IPS-18a (cell line): Measurements from ENCODE around the gene NEU4.
A peak's percentile ranks its signal among the peaks of the same experiment; 100 is the strongest.
"Not testable (repeated sequence)": the region's sequence is repeated elsewhere in the genome, so short reads cannot be mapped to it uniquely, and the experiment has no call there.

Source experiments
- H3K27ac ChIP-seq: one replicate; pipeline ENCODE4 v1.5.1; 2013; ENCODE audit warnings: low read length
- H3K27me3 ChIP-seq: one replicate; pipeline ENCODE4 v1.6.1; 2013; ENCODE audit warnings: mild to moderate bottlenecking, low read length; ENCODE audit not compliant: control insufficient read depth, insufficient read depth
- H3K36me3 ChIP-seq: one replicate; pipeline ENCODE4 v1.6.1; 2013; ENCODE audit warnings: low read depth, low read length; ENCODE audit not compliant: control insufficient read depth
- H3K4me1 ChIP-seq: one replicate; pipeline ENCODE4 v1.6.1; 2013; ENCODE audit warnings: low read depth, low read length; ENCODE audit not compliant: control insufficient read depth
- H3K4me3 ChIP-seq: one replicate; pipeline ENCODE4 v1.5.1; 2013; ENCODE audit warnings: low read length
- H3K9ac ChIP-seq: one replicate; pipeline ENCODE4 v1.6.1; 2013; ENCODE audit warnings: mild to moderate bottlenecking, low read length, moderate library complexity
- H3K9me3 ChIP-seq: one replicate; pipeline ENCODE4 v1.6.1; 2013; ENCODE audit warnings: low read depth, low read length; ENCODE audit not compliant: control insufficient read depth

NEU4 gene

GRCh38 chr2:241796610-241797138 lies 12.3 kb upstream of the NEU4 start:
- Histone ChIP-seq H3K27me3 (no peaks in the 10 kb centered on the region), H3K4me1 (no peaks in the 10 kb centered on the region), H3K36me3 (no peaks in the 10 kb centered on the region), H3K27ac (no peak overlapping the region), H3K4me3 (no peak overlapping the region), H3K9me3 (no peaks in the 10 kb centered on the region), H3K9ac (no peak overlapping the region)

GRCh38 chr2:241797441-241798080 lies 11.4 kb upstream of the NEU4 start:
- Histone ChIP-seq H3K27ac (no peak overlapping the region), H3K9ac (no peak overlapping the region), H3K4me1 (no peaks in the 10 kb centered on the region), H3K9me3 (no peaks in the 10 kb centered on the region), H3K36me3 (no peaks in the 10 kb centered on the region), H3K4me3 (no peak overlapping the region), H3K27me3 (peaks cover 2% of the 10 kb centered on the region)

GRCh38 chr2:241798081-241798630 lies 10.8 kb upstream of the NEU4 start:
- peaks cover 8% of the 10 kb centered on the region for H3K27me3 ChIP-seq
- no peak overlapping the region for H3K9ac ChIP-seq

GRCh38 chr2:241798631-241799521 lies 10.1 kb upstream of the NEU4 start:
- Histone ChIP-seq H3K27me3 (peaks cover 15% of the 10 kb centered on the region), H3K36me3 (no peaks in the 10 kb centered on the region), H3K9me3 (no peaks in the 10 kb centered on the region), H3K9ac (no peak overlapping the region), H3K4me3 (no peak overlapping the region), H3K27ac (no peak overlapping the region), H3K4me1 (no peaks in the 10 kb centered on the region)

More at GRCh38 chr2:241798081-241798630, 10.8 kb upstream of the NEU4 start:
- Histone ChIP-seq H3K4me3 (no peak overlapping the region), H3K9me3 (no peaks in the 10 kb centered on the region), H3K4me1 (no peaks in the 10 kb centered on the region), H3K36me3 (no peaks in the 10 kb centered on the region), H3K27ac (no peak overlapping the region)

- H3K9me3 ChIP-seq = no peaks in the 10 kb centered on the region
- no peak overlapping the region for H3K4me3 ChIP-seq
- H3K4me1 ChIP-seq = peaks cover 5% of the 10 kb centered on the region
- H3K36me3 ChIP-seq = no peaks in the 10 kb centered on the region
- H3K9ac ChIP-seq = no peak overlapping the region
- peaks cover 23% of the 10 kb centered on the region for H3K27me3 ChIP-seq
- H3K27ac ChIP-seq = no peak overlapping the region
Measured at GRCh38 chr2:241799522-241800197, 9.3 kb upstream of the NEU4 start.

GRCh38 chr2:241800198-241800903 lies 8.6 kb upstream of the NEU4 start:
- H3K4me1 ChIP-seq, H3K9me3 ChIP-seq, H3K36me3 ChIP-seq, H3K4me3 ChIP-seq, H3K27ac ChIP-seq, H3K9ac ChIP-seq: not testable (repeated sequence)
- peaks cover 27% of the 10 kb centered on the region for H3K27me3 ChIP-seq

- Histone ChIP-seq H3K9me3 (no peaks in the 10 kb centered on the region), H3K4me1 (peaks cover 8% of the 10 kb centered on the region), H3K36me3 (no peaks in the 10 kb centered on the region), H3K9ac (no peak overlapping the region), H3K27me3 (peaks cover 27% of the 10 kb centered on the region), H3K4me3 (no peak overlapping the region), H3K27ac (no peak overlapping the region)
Measured at GRCh38 chr2:241801611-241802420, 7.2 kb upstream of the NEU4 start.

- peaks cover 8% of the 10 kb centered on the region for H3K4me1 ChIP-seq
- no peak overlapping the region for H3K27ac ChIP-seq
- no peaks in the 10 kb centered on the region for H3K9me3 ChIP-seq
- no peaks in the 10 kb centered on the region for H3K36me3 ChIP-seq
- peaks cover 27% of the 10 kb centered on the region for H3K27me3 ChIP-seq
- H3K4me3 ChIP-seq = no peak overlapping the region
- no peak overlapping the region for H3K9ac ChIP-seq
Measured at GRCh38 chr2:241802421-241803318, 6.3 kb upstream of the NEU4 start.

- Histone ChIP-seq H3K36me3 (no peaks in the 10 kb centered on the region), H3K27ac (no peak overlapping the region), H3K27me3 (peaks cover 34% of the 10 kb centered on the region), H3K4me1 (peaks cover 14% of the 10 kb centered on the region), H3K9me3 (no peaks in the 10 kb centered on the region), H3K4me3 (peak overlapping the region; percentile 50), H3K9ac (no peak overlapping the region)
Measured at GRCh38 chr2:241803387-241804325, 5.3 kb upstream of the NEU4 start.
